Fibroblast of skin of abdomen (primary cell): ENCODE results near the gene SLC6A16.

Experiments
- DNase-seq: peaks from one replicate; pipeline ENCODE4 v3.0.0-alpha.2; 2013

The SLC6A16 gene

GRCh38 chr19:49264258-49264657, 60.7 kb downstream of the SLC6A16 start:
- no peak for DNase-seq

DNA sequence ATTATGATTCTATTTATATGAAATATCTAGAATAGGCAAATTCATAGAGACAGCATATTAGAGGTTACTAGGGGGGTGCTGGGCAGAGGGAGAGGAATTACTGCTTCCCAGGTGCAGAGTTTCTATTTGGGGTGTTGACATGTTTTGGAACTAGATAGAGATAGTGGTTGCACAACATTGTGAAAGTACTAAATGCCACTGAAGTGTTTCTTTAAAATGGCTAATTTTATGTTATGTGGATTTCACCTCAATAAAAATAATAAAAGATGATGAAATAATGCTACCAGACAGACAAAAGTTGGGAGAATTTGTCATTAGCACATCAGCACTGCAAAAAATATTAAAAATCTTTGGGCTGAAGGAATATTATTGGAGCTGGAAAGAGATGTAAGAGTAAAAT, 63.4 kb downstream of the SLC6A16 start:
- no peak for DNase-seq

DNA sequence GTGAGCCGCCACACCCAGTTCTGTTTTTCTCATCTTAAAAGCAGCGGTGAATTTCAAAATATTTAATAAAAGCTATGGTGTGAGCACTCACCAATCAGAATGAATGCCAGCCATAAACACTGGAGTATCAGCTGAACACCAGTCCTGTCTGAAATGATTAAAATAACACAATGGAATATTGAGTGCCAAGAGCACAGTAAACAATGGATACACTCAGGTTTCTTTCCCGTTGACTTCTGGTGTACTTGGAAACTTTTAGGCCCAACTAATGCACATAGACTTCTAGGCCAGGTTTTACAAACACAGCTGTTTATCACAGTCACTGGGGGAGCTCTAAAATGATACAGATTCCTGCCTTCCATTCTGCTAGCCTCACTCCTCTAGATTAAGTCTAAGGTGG, 68.3 kb downstream of the SLC6A16 start:
- DNase-seq, result no peak

DNA sequence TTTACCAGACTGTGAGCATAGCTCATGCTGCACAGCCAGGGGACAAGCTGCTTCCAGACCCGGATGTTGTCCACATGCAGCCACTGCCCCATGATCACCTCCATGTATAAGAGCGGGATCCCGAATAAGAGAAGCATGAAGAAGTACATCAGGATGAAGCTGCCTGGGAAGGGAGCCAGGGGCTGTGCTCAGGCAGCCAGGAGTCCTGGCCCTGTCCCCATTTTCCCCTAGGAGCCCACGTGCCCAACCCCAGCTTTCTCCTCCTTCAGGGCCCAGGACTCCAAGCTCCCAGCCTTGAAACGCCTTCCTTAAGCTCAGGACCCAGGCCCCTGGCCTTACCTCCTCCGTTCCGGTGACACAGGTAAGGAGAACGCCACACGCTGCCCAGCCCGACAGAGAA, 69.3 kb downstream of the SLC6A16 start:
- no peak for DNase-seq

DNA sequence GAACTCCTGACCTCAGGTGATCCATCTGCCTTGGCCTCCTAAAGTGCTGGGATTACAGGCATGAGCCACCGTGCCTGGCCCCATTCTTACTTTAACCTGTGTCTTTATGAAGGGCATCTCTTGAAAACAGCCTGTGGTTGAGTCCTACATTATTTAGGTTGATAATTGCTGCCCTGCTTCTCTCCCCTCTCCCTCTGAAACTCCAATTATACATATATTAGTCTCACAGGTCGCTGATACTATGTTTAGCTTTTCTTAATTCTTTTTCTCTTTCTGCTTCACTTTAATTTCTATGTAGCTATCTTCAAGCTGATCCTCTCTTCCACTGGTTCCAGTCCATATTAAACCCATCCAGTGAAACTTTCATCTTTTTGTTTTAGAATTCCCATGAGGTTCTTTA, 75.1 kb downstream of the SLC6A16 start:
- DNase-seq, result no peak

DNA sequence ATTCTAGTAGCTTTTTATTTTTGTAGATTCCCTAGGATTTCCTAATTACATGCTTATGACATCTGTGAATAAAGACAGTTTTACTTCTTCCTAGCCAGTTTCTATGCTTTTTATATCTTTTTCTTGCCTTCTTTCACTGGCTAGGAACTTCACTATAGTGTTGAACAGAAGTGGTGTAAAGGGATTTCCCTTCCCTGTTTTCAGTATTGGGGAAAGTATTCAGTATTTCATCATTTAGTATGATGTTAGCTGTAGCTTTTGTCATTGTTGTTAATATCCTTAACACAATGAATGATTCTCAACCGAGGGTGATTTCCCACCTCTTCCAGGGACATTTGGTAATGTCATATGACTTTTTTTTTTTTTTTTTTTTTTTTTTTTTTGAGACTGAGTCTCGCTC, 77.3 kb downstream of the SLC6A16 start:
- DNase-seq, result no peak

DNA sequence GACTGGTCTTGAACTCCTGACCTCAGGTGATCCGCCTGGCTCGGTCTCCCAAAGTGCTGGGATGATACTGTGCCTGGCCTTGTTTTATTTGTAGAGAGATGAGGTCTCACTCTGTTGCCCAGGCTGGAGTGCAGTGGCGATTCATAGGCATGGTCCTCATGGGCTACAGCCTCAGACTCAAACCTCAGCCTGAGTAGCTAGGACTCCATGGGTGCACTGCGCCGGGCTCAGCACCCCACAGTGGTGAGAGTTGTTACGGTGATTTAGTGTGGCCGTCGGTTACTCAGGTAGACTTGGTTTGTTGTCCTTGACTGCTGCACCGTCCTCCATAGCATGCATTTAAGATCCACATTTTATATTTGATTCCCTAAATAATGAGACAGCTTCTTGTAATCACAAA, 80.7 kb downstream of the SLC6A16 start:
- DNase-seq, result no peak

DNA sequence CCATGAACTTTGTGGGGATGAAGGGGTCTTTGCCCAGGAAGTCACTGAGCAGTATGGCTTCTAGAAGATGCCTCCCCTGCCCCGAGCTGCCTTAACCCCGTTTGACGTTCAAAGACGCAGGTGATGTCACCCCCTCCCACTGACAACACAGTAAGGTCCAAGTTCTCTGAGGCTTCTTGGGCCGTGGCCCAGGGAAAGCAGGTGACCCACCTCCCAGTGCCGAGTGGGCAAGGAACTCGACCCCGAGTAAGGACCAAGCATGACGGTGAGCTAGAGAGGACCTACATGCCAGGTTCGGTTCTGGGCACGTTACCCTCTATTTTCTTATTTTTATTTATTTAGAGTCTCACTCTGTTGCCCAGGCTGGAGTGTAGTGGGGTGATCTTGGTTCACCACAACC, 81.3 kb downstream of the SLC6A16 start:
- no peak for DNase-seq

GRCh38 chr19:49243129-49243528, 81.9 kb downstream of the SLC6A16 start:
- DNase-seq, result no peak

DNA sequence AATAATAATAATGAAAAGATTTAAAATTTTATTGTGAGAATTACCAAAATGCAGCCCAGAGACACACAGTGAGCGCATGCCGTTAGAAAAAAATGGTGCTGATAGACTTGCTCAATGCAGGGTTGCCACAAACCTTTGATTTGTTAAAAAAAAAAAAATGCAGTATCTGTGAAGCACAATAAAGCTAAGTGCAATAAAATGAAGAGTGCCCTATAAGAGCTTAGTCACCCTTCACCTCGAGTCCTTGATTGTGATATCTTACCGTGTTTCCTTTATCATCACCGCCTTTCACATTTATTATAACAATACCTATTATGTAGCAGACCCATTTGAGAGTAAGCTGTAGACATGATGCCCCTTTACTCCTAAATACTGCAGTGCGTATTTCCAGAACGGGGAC, 83.2 kb downstream of the SLC6A16 start:
- DNase-seq, result no peak
